Tibial nerve (tissue), 4 donors: ENCODE measurements around the gene GOLM1. TPM values are rescaled to one million over a fixed set of nuclear protein-coding genes. Genes with fewer than 3 reads are reported as not detected.

Source experiments
- DNase-seq, 2 donors: peaks; one replicate each; pipeline ENCODE4 v3.0.0-alpha.2; 2019; ENCODE audit warnings: low spot score in 2 of 2
- H3K27ac ChIP-seq, 4 donors: fragments of 200-600 bp; sonication (generic) in 3 of 4; one replicate each; pipeline ENCODE4 v1.5.1; 2017 to 2019; ENCODE audit warnings: mild to moderate bottlenecking in 1 of 4
- H3K27me3 ChIP-seq, 2 donors: fragments of 200-600 bp; sonication (generic) in 1 of 2; one replicate each; pipeline versions ENCODE4 v1.5.1 to v1.6.0; 2017 to 2019
- H3K36me3 ChIP-seq, 3 donors: fragments of 200-600 bp; sonication (generic); one replicate each; pipeline ENCODE4 v1.5.1; 2018 to 2019
- H3K4me1 ChIP-seq, 4 donors: fragments of 200-600 bp; sonication (generic) in 3 of 4; one replicate each; pipeline ENCODE4 v1.5.1; 2017 to 2019
- H3K4me3 ChIP-seq, 4 donors: fragments of 200-600 bp; sonication (generic) in 3 of 4; one replicate each; pipeline ENCODE4 v1.5.1; 2017 to 2019; ENCODE audit warnings: mild to moderate bottlenecking in 1 of 4, moderate library complexity in 1 of 4
- H3K9me3 ChIP-seq, 4 donors: fragments of 200-600 bp; sonication (generic) in 3 of 4; one replicate each; pipeline ENCODE4 v1.5.1; 2017 to 2019
- EP300 ChIP-seq, 2 donors: sonication (generic); formaldehyde crosslinking; IDR thresholded peaks; one replicate each; pipeline ENCODE4 v1.6.1; 2017; ENCODE audit warnings: antibody characterized with exemption in 2 of 2, mild to moderate bottlenecking in 1 of 2
- POLR2A ChIP-seq, 2 donors: fragments of 450-650 bp; IDR thresholded peaks; one replicate each; pipeline ENCODE4 v1.6.1; 2017; ENCODE audit warnings: antibody characterized with exemption in 2 of 2, mild to moderate bottlenecking in 2 of 2, moderate library complexity in 2 of 2
- WGBS, 2 donors: methylation state at CpG; one replicate each; pipeline ENCODE4 v1.1.5; 2018; 5-methylcytosine and 5-hydroxymethylcytosine counted together
- total RNA-seq, 4 donors: library from RNA; depleted of rRNA; stranded (reverse); fragments of >200 nt; gene quantifications; one replicate each; pipeline ENCODE4 v1.1.0, GENCODE V29; 2016
- TF ChIP-seq, protein P1 (sequence below), 5 experiments: fragments of 200-600 bp in 3 of 5; fragments of 450-650 bp in 2 of 5; sonication (generic) in 3 of 5; IDR thresholded peaks; one replicate each; pipeline ENCODE4 v1.5.1; 2016 to 2019; ENCODE audit warnings: antibody characterized with exemption in 5 of 5, mild to moderate bottlenecking in 3 of 5, moderate library complexity in 2 of 5

Gene GOLM1
- total RNA-seq, 4 donors from 2014 or later: 9.8 to 15.7 (median 12.7) TPM

DNA sequence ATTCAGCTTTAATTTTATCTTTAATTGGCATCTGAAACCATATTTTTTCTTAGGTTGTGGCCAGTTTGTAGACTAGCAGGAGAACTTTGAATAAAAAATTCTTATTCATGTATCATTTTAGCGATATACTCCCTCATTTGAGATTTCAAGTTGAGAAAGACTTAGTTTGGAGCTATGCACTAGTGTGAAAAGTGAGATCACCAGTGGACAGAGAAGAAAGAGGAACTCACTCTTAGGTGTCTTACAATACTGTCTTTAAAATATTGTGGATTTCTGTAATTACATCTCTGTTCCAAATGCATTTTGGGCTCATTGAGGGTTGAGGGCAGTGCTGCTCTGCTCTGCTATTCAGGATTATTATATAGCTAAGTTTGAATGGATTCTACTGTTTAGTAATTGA, 103.8 kb downstream of the GOLM1 start:
- Histone ChIP-seq H3K36me3 (peaks cover 0 to 64% (median 3%) of the 10 kb centered on the region in 3 donors), H3K27ac (no peak overlapping the region), H3K4me3 (no peak overlapping the region), H3K4me1 (peaks cover 0 to 6% (median 0%) of the 10 kb centered on the region in 4 donors), H3K27me3 (no peaks in the 10 kb centered on the region), H3K9me3 (no peaks in the 10 kb centered on the region)
- TF ChIP-seq, protein P1, sequence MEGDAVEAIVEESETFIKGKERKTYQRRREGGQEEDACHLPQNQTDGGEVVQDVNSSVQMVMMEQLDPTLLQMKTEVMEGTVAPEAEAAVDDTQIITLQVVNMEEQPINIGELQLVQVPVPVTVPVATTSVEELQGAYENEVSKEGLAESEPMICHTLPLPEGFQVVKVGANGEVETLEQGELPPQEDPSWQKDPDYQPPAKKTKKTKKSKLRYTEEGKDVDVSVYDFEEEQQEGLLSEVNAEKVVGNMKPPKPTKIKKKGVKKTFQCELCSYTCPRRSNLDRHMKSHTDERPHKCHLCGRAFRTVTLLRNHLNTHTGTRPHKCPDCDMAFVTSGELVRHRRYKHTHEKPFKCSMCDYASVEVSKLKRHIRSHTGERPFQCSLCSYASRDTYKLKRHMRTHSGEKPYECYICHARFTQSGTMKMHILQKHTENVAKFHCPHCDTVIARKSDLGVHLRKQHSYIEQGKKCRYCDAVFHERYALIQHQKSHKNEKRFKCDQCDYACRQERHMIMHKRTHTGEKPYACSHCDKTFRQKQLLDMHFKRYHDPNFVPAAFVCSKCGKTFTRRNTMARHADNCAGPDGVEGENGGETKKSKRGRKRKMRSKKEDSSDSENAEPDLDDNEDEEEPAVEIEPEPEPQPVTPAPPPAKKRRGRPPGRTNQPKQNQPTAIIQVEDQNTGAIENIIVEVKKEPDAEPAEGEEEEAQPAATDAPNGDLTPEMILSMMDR (IDR thresholded peaks at IDR 0.05): no peak
- 96 to 98% methylated on average over 1 of the region's 1 CpG for WGBS, 2 donors
- no peak for DNase-seq

DNA sequence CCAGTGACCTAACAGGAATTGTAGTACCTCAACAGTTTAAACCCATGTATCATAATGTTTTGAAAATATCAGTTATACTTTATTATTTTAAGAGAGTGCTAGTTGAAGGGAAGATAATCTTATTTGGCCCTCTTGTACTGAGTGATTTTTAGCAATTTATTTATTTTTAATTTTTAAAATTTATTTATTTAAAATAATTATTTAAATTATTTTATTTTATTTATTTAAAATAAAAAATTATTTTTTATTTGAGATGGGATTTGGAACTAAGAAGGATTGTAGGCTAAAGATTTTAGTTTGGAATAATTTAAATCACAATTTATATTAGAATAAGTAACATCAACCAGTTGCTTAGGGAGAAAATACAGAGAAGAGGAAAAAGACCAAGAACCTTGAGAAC, 104.3 kb downstream of the GOLM1 start:
- no peaks in the 10 kb centered on the region for H3K9me3 ChIP-seq
- H3K4me3 ChIP-seq: no peak overlapping the region
- H3K36me3 ChIP-seq: peaks cover 0 to 61% (median 3%) of the 10 kb centered on the region in 3 donors
- no peak overlapping the region for H3K27ac ChIP-seq
- TF ChIP-seq, protein P1 (IDR thresholded peaks at IDR 0.05): no peak
- no peak for TF ChIP-seq EP300 (IDR thresholded peaks at IDR 0.05)
- no peak for TF ChIP-seq POLR2A (IDR thresholded peaks at IDR 0.05)
- no peak for DNase-seq
- no peaks in the 10 kb centered on the region for H3K27me3 ChIP-seq
- peaks cover 0 to 6% (median 0%) of the 10 kb centered on the region in 4 donors for H3K4me1 ChIP-seq

DNA sequence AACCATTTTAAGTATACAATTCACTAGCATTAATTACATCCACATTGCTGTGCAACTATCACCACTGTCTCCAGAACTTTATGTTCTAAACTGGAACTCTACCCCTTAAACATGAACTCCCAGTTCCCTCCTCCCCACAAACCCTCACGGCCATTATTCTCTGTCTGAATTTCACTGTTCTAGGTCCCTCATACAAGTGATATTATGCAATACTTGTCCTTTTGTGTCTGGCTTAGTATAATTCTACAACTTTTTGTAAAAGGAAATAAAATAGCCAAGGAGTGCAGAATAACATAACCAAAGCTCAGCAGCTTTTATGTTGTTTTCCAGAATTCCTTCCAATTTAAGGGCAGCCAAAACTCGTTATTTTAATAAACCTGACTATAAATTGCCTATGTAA, 105.2 kb downstream of the GOLM1 start:
- WGBS, 2 donors: 55 to 56% methylated on average over 2 of the region's 2 CpGs
- H3K9me3 ChIP-seq: no peaks in the 10 kb centered on the region
- peaks cover 0 to 54% (median 3%) of the 10 kb centered on the region in 3 donors for H3K36me3 ChIP-seq
- no peaks in the 10 kb centered on the region for H3K27me3 ChIP-seq
- DNase-seq: no peak
- peaks cover 0 to 6% (median 0%) of the 10 kb centered on the region in 4 donors for H3K4me1 ChIP-seq
- no peak overlapping the region for H3K4me3 ChIP-seq
- H3K27ac ChIP-seq: peak overlapping the region in 1 of 4 donors; percentile 23
- TF ChIP-seq POLR2A (IDR thresholded peaks at IDR 0.05): no peak
- no peak for TF ChIP-seq EP300 (IDR thresholded peaks at IDR 0.05)
- TF ChIP-seq, protein P1 (IDR thresholded peaks at IDR 0.05): no peak

DNA sequence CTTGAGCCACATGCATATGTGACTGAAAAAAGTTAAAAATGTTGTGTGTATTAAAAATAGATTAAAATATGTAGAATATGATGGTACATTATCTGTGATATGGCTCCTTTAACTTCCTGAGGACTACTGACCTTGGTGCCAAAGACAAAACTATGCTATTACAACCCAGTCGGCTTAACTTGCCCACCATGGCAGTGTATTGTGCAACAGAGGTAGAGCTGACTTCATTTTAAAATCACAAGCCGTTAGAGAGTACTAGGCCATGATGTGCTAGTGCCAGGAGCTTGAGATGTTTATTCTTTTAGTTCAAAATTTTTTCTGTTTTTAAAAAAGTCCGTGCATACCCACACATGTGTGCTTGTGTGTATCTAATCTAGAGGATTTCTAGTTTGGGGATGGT, 112.1 kb downstream of the GOLM1 start:
- TF ChIP-seq POLR2A (IDR thresholded peaks at IDR 0.05): no peak
- Histone ChIP-seq H3K4me1 (no peaks in the 10 kb centered on the region), H3K36me3 (peaks cover 0 to 64% (median 0%) of the 10 kb centered on the region in 3 donors), H3K9me3 (no peaks in the 10 kb centered on the region), H3K27me3 (no peaks in the 10 kb centered on the region), H3K4me3 (no peak overlapping the region), H3K27ac (no peak overlapping the region)
- DNase-seq: no peak
- WGBS, 2 donors: 86% methylated on average over 3 of the region's 3 CpGs

DNA sequence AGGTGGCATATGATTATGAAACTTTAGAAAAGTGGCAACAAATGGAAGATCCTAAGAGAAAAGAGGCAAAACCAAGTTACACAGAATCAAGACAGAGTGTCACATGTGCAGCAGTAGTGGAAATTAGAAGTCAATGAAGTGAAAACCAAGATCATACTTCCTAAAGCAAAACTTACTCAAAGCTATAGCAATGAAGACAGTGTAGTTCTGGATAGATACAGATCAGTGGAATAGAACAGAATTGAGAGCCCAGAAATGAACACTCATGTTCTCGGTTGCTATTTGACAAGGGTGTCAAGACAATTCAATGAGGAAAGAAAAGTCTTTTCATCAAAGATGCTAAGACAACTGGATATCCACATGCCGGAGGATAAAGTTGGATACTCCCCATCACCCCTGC, 114.9 kb downstream of the GOLM1 start:
- 94 to 97% methylated on average over 2 of the region's 2 CpGs for WGBS, 2 donors
- no peak overlapping the region for H3K4me3 ChIP-seq
- DNase-seq: no peak
- H3K27me3 ChIP-seq: no peaks in the 10 kb centered on the region
- TF ChIP-seq POLR2A (IDR thresholded peaks at IDR 0.05) (no peak), EP300 (IDR thresholded peaks at IDR 0.05) (no peak)
- TF ChIP-seq, protein P1 (IDR thresholded peaks at IDR 0.05): no peak
- H3K9me3 ChIP-seq: no peaks in the 10 kb centered on the region
- no peaks in the 10 kb centered on the region for H3K4me1 ChIP-seq
- no peak overlapping the region for H3K27ac ChIP-seq
- peaks cover 0 to 74% (median 0%) of the 10 kb centered on the region in 3 donors for H3K36me3 ChIP-seq

DNA sequence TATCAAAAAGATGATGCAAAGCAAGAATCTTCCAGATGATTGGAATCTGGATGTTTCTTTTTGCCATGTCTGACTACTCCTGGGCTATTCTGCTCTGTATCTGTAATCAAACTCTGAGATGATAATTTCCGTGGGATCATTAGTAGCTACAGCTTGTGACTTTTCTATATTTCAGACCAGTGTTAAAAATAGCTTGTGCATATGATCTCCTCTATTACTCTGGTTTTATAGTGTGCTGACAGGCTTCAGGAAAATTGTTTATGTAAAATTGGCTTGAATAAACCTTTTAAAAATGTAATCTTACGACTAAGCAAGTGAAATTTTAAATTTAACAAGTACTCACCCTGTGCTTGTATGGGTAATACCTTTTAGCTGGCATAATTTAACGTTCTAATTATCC, 118.0 kb downstream of the GOLM1 start:
- TF ChIP-seq EP300 (IDR thresholded peaks at IDR 0.05) (no peak), POLR2A (IDR thresholded peaks at IDR 0.05) (no peak)
- TF ChIP-seq, protein P1 (IDR thresholded peaks at IDR 0.05): no peak
- 89 to 94% methylated on average over 3 of the region's 3 CpGs for WGBS, 2 donors
- no peak for DNase-seq
- no peak overlapping the region for H3K27ac ChIP-seq
- no peaks in the 10 kb centered on the region for H3K27me3 ChIP-seq
- H3K9me3 ChIP-seq: no peaks in the 10 kb centered on the region
- H3K36me3 ChIP-seq: peaks cover 0 to 76% (median 6%) of the 10 kb centered on the region in 3 donors
- no peak overlapping the region for H3K4me3 ChIP-seq
- H3K4me1 ChIP-seq: no peaks in the 10 kb centered on the region
